Caco-2 (cell line): Measurements from ENCODE around the gene GLUD2. TPM values are rescaled to one million over a fixed set of nuclear protein-coding genes. Genes with fewer than 3 reads are reported as not detected.

Experiments
- BruUV-seq: library from RNA; stranded (reverse); fragments of 400-500 nt; replicated peaks from 2 replicates; lab custom pipeline; 2021; lab: Mats Ljungman, UMichigan
- CTCF ChIA-PET: fragments of 300-600 bp; sonication (Branson Sonifier 250); formaldehyde crosslinking; loops from one replicate; lab custom pipeline; 2022; ENCODE audit warnings: antibody characterized with exemption; lab: Charles Lee
- POLR2A ChIA-PET: fragments of 300-600 bp; sonication (Branson Sonifier 250); formaldehyde crosslinking; loops from one replicate; lab custom pipeline; 2022; ENCODE audit warnings: antibody characterized with exemption; lab: Charles Lee
- DNase-seq, 2 experiments: peaks; one replicate each; pipeline versions ENCODE4 v3.0.0 to v3.0.0-alpha.2; 2020 to 2022
- H3K27me3 ChIP-seq: replicated peaks from 2 replicates; pipeline ENCODE4 v1.6.0; 2011; ENCODE audit warnings: low read length; ENCODE audit not compliant: control insufficient read depth, insufficient read depth
- H3K36me3 ChIP-seq: 2 replicates; pipeline ENCODE4 v1.5.1; 2011; ENCODE audit warnings: low read length; ENCODE audit not compliant: control insufficient read depth, insufficient read depth
- H3K4me1 ChIP-seq: fragments of 250-450 bp; sonication (Bioruptor Pico); 2 replicates; pipeline ENCODE4 v1.5.1; 2020; ENCODE audit warnings: mild to moderate bottlenecking
- H3K4me3 ChIP-seq: 2 replicates; pipeline ENCODE4 v1.5.1; 2011; ENCODE audit warnings: low read depth, mild to moderate bottlenecking, control low read depth, low read length
- H3K9me3 ChIP-seq: fragments of 250-450 bp; sonication (Bioruptor Pico); 2 replicates; pipeline ENCODE4 v1.5.1; 2020; ENCODE audit warnings: mild to moderate bottlenecking, moderate library complexity
- H3K27ac Mint-ChIP-seq: one replicate; pipeline ENCODE4 v1.8.0; 2022; ENCODE audit warnings: mixed read lengths; ENCODE audit not compliant: unreplicated experiment
- H3K27me3 Mint-ChIP-seq: one replicate; pipeline ENCODE4 v1.8.0; 2022; ENCODE audit warnings: mixed read lengths; ENCODE audit not compliant: insufficient read depth, unreplicated experiment
- H3K36me3 Mint-ChIP-seq: one replicate; pipeline ENCODE4 v1.8.0; 2022; ENCODE audit warnings: mild to moderate bottlenecking, mixed read lengths; ENCODE audit not compliant: insufficient read depth, unreplicated experiment
- H3K4me1 Mint-ChIP-seq: one replicate; pipeline ENCODE4 v1.8.0; 2022; ENCODE audit warnings: low read depth, mixed read lengths; ENCODE audit not compliant: unreplicated experiment
- H3K4me3 Mint-ChIP-seq: one replicate; pipeline ENCODE4 v1.8.0; 2022; ENCODE audit warnings: mild to moderate bottlenecking, moderate library complexity, mixed read lengths; ENCODE audit not compliant: unreplicated experiment
- H3K9me3 Mint-ChIP-seq: one replicate; pipeline ENCODE4 v1.8.0; 2022; ENCODE audit warnings: mixed read lengths; ENCODE audit not compliant: unreplicated experiment
- CTCF ChIP-seq, 2 experiments: fragments of 200-600 bp in 1 of 2; IDR thresholded peaks; 1 replicate in 1 of 2; 2 replicates in 1 of 2; pipeline versions ENCODE4 v1.5.1 to v1.8.0; 2011 to 2022; ENCODE audit warnings: antibody characterized with exemption in 1 of 2, control low read depth in 1 of 2, inconsistent platforms in 1 of 2, low read depth in 1 of 2, low read length in 1 of 2, mild to moderate bottlenecking in 1 of 2, moderate library complexity in 1 of 2; ENCODE audit not compliant: insufficient read depth in 1 of 2, severe bottlenecking in 1 of 2, unreplicated experiment in 1 of 2
- intact Hi-C: fragments of 100-400 bp; cut with micrococcal nuclease; formaldehyde crosslinking; loops from one replicate; pipeline ENCODE4 v1.10.0; 2022; ENCODE audit not compliant: unreplicated experiment
- total RNA-seq: library from RNA; stranded (reverse); gene quantifications from 2 replicates; pipeline ENCODE4 v1.2.3, GENCODE V29; 2022

The GLUD2 gene
- total RNA-seq, 1 experiment from 2014 or later = 1.3 TPM

GRCh38 chrX:121084903-121085611, 37.6 kb downstream of the GLUD2 start:
- H3K4me1 ChIP-seq = no peaks in the 10 kb centered on the region
- peaks cover 8% of the 10 kb centered on the region for H3K4me1 Mint-ChIP-seq
- H3K27me3 ChIP-seq = no peaks in the 10 kb centered on the region
- H3K9me3 Mint-ChIP-seq = peaks cover 9% of the 10 kb centered on the region
- H3K36me3 ChIP-seq = no peaks in the 10 kb centered on the region
- TF ChIP-seq CTCF (IDR thresholded peaks at IDR 0.05; ENCODE audit: insufficient read depth in 1 of 2, low read depth in 1 of 2, low read length in 1 of 2, severe bottlenecking in 1 of 2, unreplicated experiment in 1 of 2) = no peak
- no peaks in the 10 kb centered on the region for H3K36me3 Mint-ChIP-seq
- BruUV-seq = no TSS peak
- DNase-seq = no peak
- ChIA-PET POLR2A (no interaction called here), CTCF (no interaction called here)
- H3K9me3 ChIP-seq = no peaks in the 10 kb centered on the region
- H3K4me3 ChIP-seq = no peak overlapping the region
- H3K27ac Mint-ChIP-seq = no peak overlapping the region
- H3K4me3 Mint-ChIP-seq = no peak overlapping the region
- intact Hi-C loops = no loop called here
- H3K27me3 Mint-ChIP-seq = no peaks in the 10 kb centered on the region

GRCh38 chrX:121085612-121086010, 38.2 kb downstream of the GLUD2 start:
- intact Hi-C loops = no loop called here
- CTCF ChIA-PET = no interaction called here
- peaks cover 9% of the 10 kb centered on the region for H3K9me3 Mint-ChIP-seq
- no peaks in the 10 kb centered on the region for H3K9me3 ChIP-seq
- H3K4me3 ChIP-seq = no peak overlapping the region
- H3K27me3 ChIP-seq = no peaks in the 10 kb centered on the region
- no peaks in the 10 kb centered on the region for H3K27me3 Mint-ChIP-seq
- no peak overlapping the region for H3K4me3 Mint-ChIP-seq
- H3K36me3 Mint-ChIP-seq = no peaks in the 10 kb centered on the region
- H3K4me1 ChIP-seq = no peaks in the 10 kb centered on the region
- no peaks in the 10 kb centered on the region for H3K36me3 ChIP-seq
- DNase-seq = no peak
- H3K4me1 Mint-ChIP-seq = peaks cover 8% of the 10 kb centered on the region
- no peak overlapping the region for H3K27ac Mint-ChIP-seq
- BruUV-seq = no TSS peak
- POLR2A ChIA-PET = no interaction called here
- TF ChIP-seq CTCF (IDR thresholded peaks at IDR 0.05; ENCODE audit: insufficient read depth in 1 of 2, low read depth in 1 of 2, low read length in 1 of 2, severe bottlenecking in 1 of 2, unreplicated experiment in 1 of 2) = no peak

GRCh38 chrX:121093011-121093410, 45.6 kb downstream of the GLUD2 start:
- no peak overlapping the region for H3K27ac Mint-ChIP-seq
- H3K4me1 ChIP-seq = no peaks in the 10 kb centered on the region
- H3K36me3 Mint-ChIP-seq = no peaks in the 10 kb centered on the region
- POLR2A ChIA-PET = no interaction called here
- H3K4me3 ChIP-seq = no peak overlapping the region
- H3K36me3 ChIP-seq = no peaks in the 10 kb centered on the region
- H3K27me3 Mint-ChIP-seq = no peaks in the 10 kb centered on the region
- no peak for DNase-seq
- no peaks in the 10 kb centered on the region for H3K9me3 ChIP-seq
- TF ChIP-seq CTCF (IDR thresholded peaks at IDR 0.05; ENCODE audit: insufficient read depth in 1 of 2, low read depth in 1 of 2, low read length in 1 of 2, severe bottlenecking in 1 of 2, unreplicated experiment in 1 of 2) = no peak
- BruUV-seq = no TSS peak
- H3K4me1 Mint-ChIP-seq = no peaks in the 10 kb centered on the region
- H3K9me3 Mint-ChIP-seq = no peaks in the 10 kb centered on the region
- intact Hi-C loops = no loop called here
- H3K4me3 Mint-ChIP-seq = no peak overlapping the region
- CTCF ChIA-PET = no interaction called here
- no peaks in the 10 kb centered on the region for H3K27me3 ChIP-seq

Other genes with a start within 250 kb of the GLUD2 start
- gene CT47B1, start 171.7 kb upstream of the GLUD2 start, total RNA-seq = not detected in 2 replicates
- not detected in 2 replicates for gene CT47A11, start 110.5 kb upstream of the GLUD2 start, total RNA-seq
- gene CT47A10, start 105.6 kb upstream of the GLUD2 start, total RNA-seq = not detected in 2 replicates
- gene CT47A9, start 100.7 kb upstream of the GLUD2 start, total RNA-seq = not detected in 2 replicates
- not detected in 2 replicates for gene CT47A8, start 95.9 kb upstream of the GLUD2 start, total RNA-seq
- gene CT47A7, start 91.0 kb upstream of the GLUD2 start, total RNA-seq = not detected in 2 replicates
- not detected in 2 replicates for gene CT47A6, start 86.1 kb upstream of the GLUD2 start, total RNA-seq
- not detected in 2 replicates for gene CT47A5, start 81.3 kb upstream of the GLUD2 start, total RNA-seq
- gene CT47A4, start 76.4 kb upstream of the GLUD2 start, total RNA-seq = not detected in 2 replicates
- gene CT47A3, start 71.5 kb upstream of the GLUD2 start, total RNA-seq = not detected in 2 replicates
- not detected in 2 replicates for gene CT47A2, start 66.7 kb upstream of the GLUD2 start, total RNA-seq
- not detected in 2 replicates for gene CT47A1, start 61.9 kb upstream of the GLUD2 start, total RNA-seq